IPS-18a (cell line): ENCODE results near the gene NAT10.

ENCODE experiments used
- H3K27ac ChIP-seq: one replicate; pipeline ENCODE4 v1.5.1; 2013; ENCODE audit warnings: low read length
- H3K27me3 ChIP-seq: one replicate; pipeline ENCODE4 v1.6.1; 2013; ENCODE audit warnings: mild to moderate bottlenecking, low read length; ENCODE audit not compliant: control insufficient read depth, insufficient read depth
- H3K36me3 ChIP-seq: one replicate; pipeline ENCODE4 v1.6.1; 2013; ENCODE audit warnings: low read depth, low read length; ENCODE audit not compliant: control insufficient read depth
- H3K4me1 ChIP-seq: one replicate; pipeline ENCODE4 v1.6.1; 2013; ENCODE audit warnings: low read depth, low read length; ENCODE audit not compliant: control insufficient read depth
- H3K4me3 ChIP-seq: one replicate; pipeline ENCODE4 v1.5.1; 2013; ENCODE audit warnings: low read length
- H3K9ac ChIP-seq: one replicate; pipeline ENCODE4 v1.6.1; 2013; ENCODE audit warnings: mild to moderate bottlenecking, low read length, moderate library complexity
- H3K9me3 ChIP-seq: one replicate; pipeline ENCODE4 v1.6.1; 2013; ENCODE audit warnings: low read depth, low read length; ENCODE audit not compliant: control insufficient read depth

NAT10 gene

GRCh38 chr11:34140149-34140548 is 34.7 kb downstream of the NAT10 start:
- Histone ChIP-seq H3K4me1 (no peaks in the 10 kb centered on the region), H3K36me3 (peaks cover 76% of the 10 kb centered on the region), H3K27me3 (no peaks in the 10 kb centered on the region), H3K9me3 (no peaks in the 10 kb centered on the region), H3K9ac (no peak overlapping the region), H3K27ac (no peak overlapping the region), H3K4me3 (no peak overlapping the region)

DNA sequence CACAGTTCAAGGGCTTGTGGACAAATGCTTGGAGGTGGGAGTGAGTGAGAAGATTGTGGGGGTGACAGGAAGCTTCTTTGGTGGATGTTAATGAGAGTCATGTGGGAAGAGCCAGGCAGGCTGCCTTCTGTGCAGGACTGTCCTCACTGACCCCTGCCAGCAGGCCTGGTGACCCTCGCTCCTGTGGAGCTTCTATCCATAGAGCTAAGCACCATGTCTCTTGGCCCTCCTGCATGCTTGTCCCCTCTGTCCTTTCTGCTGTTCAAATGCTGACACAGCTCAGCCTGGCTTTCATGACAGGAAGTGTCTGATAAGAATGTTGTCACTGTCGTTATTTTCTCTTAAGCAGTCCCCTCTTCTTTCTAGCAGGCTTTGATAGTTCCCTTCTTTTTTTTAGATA is 37.6 kb downstream of the NAT10 start:
- Histone ChIP-seq H3K4me1 (no peaks in the 10 kb centered on the region), H3K9me3 (no peaks in the 10 kb centered on the region), H3K36me3 (peaks cover 88% of the 10 kb centered on the region), H3K9ac (no peak overlapping the region), H3K27me3 (no peaks in the 10 kb centered on the region), H3K27ac (no peak overlapping the region), H3K4me3 (no peak overlapping the region)

DNA sequence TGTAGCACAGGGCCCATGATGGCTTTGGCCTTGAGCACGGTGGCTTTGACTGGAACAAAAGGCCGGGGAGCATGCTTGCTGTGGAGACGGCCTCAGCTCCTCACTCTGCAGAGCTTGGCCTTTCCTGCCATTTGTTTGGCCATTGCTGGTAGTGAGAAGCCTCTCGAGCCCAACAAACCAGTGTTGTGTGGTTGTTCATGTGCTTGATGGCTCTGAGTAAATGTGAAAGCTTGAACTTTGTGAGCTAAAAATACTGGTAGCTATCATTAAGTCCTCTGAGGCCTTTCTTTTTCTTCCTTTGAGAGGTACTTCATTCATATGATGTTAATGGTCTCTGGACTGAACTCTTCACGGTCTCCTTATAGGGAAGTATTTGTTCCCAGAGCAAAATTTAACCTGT is 39.6 kb downstream of the NAT10 start:
- Histone ChIP-seq H3K9ac (no peak overlapping the region), H3K27ac (no peak overlapping the region), H3K9me3 (no peaks in the 10 kb centered on the region), H3K36me3 (peaks cover 81% of the 10 kb centered on the region), H3K4me3 (no peak overlapping the region), H3K4me1 (no peaks in the 10 kb centered on the region), H3K27me3 (no peaks in the 10 kb centered on the region)

- H3K27ac ChIP-seq = no peak overlapping the region
- no peaks in the 10 kb centered on the region for H3K27me3 ChIP-seq
- no peaks in the 10 kb centered on the region for H3K4me1 ChIP-seq
- H3K9me3 ChIP-seq = no peaks in the 10 kb centered on the region
- no peak overlapping the region for H3K4me3 ChIP-seq
- H3K36me3 ChIP-seq = peaks cover 73% of the 10 kb centered on the region
- no peak overlapping the region for H3K9ac ChIP-seq
These were observed 40.5 kb downstream of the NAT10 start for GRCh38 chr11:34145847-34146381.

GRCh38 chr11:34146411-34146810 is 41.0 kb downstream of the NAT10 start:
- Histone ChIP-seq H3K36me3 (peaks cover 68% of the 10 kb centered on the region), H3K4me3 (no peak overlapping the region)

DNA sequence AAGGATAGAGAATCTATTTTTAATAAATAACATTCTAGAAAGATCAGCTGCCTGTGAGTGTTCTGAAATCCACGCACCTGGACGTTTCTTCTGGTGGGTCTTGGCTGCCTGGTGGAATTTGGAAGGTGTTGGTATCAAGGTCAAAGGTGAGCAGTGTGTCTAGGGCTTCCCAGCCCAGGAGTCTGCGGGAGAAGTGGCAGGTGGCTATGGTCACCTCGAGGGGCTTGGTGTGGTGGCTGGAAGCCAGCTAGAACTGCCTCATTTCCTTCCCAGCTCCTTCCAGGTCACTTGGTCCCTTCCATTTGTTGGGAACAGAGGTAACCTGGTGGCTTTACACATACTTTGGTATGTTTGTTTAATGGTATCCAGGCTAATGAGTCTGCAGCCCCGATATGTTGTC is 41.4 kb downstream of the NAT10 start:
- no peaks in the 10 kb centered on the region for H3K27me3 ChIP-seq
- no peak overlapping the region for H3K9ac ChIP-seq
- H3K27ac ChIP-seq = no peak overlapping the region
- peaks cover 64% of the 10 kb centered on the region for H3K36me3 ChIP-seq
- no peaks in the 10 kb centered on the region for H3K9me3 ChIP-seq
- H3K4me1 ChIP-seq = no peaks in the 10 kb centered on the region
- no peak overlapping the region for H3K4me3 ChIP-seq

More at GRCh38 chr11:34146411-34146810, 41.0 kb downstream of the NAT10 start:
- Histone ChIP-seq H3K9ac (no peak overlapping the region), H3K9me3 (no peaks in the 10 kb centered on the region), H3K27ac (no peak overlapping the region), H3K27me3 (no peaks in the 10 kb centered on the region), H3K4me1 (no peaks in the 10 kb centered on the region)

- Histone ChIP-seq H3K27ac (no peak overlapping the region), H3K9ac (no peak overlapping the region), H3K9me3 (no peaks in the 10 kb centered on the region), H3K4me1 (no peaks in the 10 kb centered on the region), H3K36me3 (peaks cover 58% of the 10 kb centered on the region), H3K4me3 (no peak overlapping the region), H3K27me3 (no peaks in the 10 kb centered on the region)
These were observed 42.2 kb downstream of the NAT10 start for GRCh38 chr11:34147581-34147980.

DNA sequence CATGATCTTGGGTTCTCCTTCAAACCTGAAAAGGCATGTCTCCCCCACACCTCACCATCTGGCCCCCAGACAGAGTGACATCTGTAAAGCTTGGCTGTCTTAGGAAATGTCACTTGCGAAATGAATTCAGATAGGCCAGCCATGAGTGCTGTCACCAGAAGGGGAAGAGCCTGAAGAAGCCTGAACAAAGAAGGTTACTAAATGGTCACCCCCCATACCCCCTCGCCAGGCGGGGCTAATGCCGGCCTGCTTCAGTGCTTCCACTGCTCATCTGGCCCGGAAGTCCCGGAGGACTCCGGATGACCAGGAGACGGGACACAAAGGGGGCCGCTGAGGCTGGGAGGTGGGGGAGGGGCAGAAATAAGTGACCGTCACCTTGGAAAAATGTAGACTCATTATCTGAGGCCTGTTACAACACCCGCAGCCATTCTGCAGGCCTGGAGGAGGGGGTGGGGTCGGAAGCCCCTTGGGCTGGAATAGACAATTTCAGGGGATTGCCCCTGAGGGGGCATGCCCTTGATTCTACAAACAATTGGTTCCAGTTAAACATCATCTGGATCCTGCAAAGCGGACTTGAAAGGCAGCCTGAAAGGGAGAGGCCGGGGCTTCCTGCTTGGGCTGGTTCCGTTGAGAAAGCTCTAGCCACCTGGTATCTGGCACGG is 43.2 kb downstream of the NAT10 start:
- Histone ChIP-seq H3K36me3 (peaks cover 51% of the 10 kb centered on the region), H3K4me1 (no peaks in the 10 kb centered on the region)

DNA sequence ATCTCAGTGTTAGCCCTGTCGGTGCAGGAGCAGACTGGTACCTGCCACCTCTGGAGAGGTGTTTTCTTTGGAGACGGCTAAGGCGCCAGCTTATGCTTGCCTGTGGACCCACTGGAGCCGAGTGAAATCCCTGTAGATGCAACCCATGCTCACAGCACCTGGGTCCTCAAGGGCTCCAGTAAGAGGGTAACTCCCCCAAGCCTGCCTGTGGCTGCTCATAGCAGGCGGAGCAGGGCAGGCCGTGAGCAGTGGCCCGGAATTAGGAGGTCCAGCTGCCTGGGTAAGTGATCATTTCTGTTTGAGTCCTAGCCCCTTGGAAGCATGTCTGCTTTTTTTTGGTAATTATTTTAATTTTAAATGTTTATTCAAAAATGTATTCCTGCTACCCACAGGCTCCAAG is 43.8 kb downstream of the NAT10 start:
- no peaks in the 10 kb centered on the region for H3K27me3 ChIP-seq
- H3K36me3 ChIP-seq = peaks cover 45% of the 10 kb centered on the region
- H3K4me3 ChIP-seq = no peak overlapping the region
- H3K4me1 ChIP-seq = no peaks in the 10 kb centered on the region
- H3K27ac ChIP-seq = no peak overlapping the region
- H3K9me3 ChIP-seq = no peaks in the 10 kb centered on the region
- H3K9ac ChIP-seq = no peak overlapping the region

More for the DNA sequence above, 43.2 kb downstream of the NAT10 start:
- Histone ChIP-seq H3K9me3 (no peaks in the 10 kb centered on the region), H3K4me3 (no peak overlapping the region), H3K9ac (no peak overlapping the region), H3K27ac (no peak overlapping the region), H3K27me3 (no peaks in the 10 kb centered on the region)

DNA sequence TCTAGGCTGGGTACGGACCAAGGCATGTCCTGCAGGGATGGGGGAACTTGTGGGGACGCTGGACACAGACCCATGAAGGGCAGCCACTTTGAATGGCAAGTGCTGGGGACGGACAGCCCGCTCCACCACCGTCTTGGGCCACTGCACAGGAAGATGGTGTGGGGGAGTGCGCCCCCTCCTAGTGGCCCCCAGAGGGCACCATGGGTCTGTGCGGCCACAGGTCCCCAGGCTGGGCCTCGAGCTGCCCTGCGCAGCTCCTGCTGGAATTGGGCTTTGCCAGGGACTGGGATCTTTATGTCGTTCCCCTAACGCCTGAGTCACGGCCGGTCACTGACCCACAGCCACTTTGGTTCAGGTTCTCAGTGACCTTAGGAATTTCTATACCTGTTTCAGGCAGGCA is 44.4 kb downstream of the NAT10 start:
- peaks cover 40% of the 10 kb centered on the region for H3K36me3 ChIP-seq

DNA sequence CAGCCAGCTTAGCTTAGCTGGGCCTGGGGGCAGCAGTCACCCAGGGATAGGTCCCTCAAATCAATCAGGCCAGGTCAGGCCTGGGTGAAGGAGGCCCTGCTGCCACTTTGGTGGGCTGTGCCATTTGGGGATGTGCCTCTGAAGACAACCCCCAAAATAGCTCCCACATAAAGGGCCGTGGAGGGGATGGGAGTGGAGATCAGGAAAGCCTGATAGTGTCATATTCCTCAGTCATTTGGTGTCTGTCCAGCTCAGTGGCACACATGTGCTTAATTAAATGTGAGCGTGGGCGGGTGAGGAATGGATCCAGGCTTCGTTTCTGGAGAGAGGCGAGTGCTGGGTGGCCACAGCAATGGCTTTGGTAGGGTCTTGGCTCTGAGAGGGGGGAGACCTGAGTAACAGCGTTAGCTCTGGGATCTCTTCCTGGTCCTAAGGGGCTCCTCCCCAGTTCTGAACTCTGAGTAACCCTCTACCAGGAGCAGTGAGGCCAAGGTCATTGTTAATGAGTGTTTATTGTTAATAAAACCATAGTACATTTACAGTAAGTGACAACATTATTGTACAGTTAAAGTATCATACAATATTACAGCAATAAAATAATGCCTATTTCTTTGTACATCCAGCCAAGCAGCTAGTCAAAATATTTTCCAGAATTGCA is 45.2 kb downstream of the NAT10 start:
- Histone ChIP-seq H3K4me3 (no peak overlapping the region), H3K27me3 (no peaks in the 10 kb centered on the region), H3K36me3 (peaks cover 31% of the 10 kb centered on the region), H3K9ac (no peak overlapping the region), H3K4me1 (no peaks in the 10 kb centered on the region), H3K9me3 (no peaks in the 10 kb centered on the region), H3K27ac (no peak overlapping the region)

More for the DNA sequence above, 44.4 kb downstream of the NAT10 start:
- Histone ChIP-seq H3K27me3 (no peaks in the 10 kb centered on the region), H3K9ac (no peak overlapping the region), H3K4me1 (no peaks in the 10 kb centered on the region), H3K4me3 (no peak overlapping the region), H3K9me3 (no peaks in the 10 kb centered on the region), H3K27ac (no peak overlapping the region)

DNA sequence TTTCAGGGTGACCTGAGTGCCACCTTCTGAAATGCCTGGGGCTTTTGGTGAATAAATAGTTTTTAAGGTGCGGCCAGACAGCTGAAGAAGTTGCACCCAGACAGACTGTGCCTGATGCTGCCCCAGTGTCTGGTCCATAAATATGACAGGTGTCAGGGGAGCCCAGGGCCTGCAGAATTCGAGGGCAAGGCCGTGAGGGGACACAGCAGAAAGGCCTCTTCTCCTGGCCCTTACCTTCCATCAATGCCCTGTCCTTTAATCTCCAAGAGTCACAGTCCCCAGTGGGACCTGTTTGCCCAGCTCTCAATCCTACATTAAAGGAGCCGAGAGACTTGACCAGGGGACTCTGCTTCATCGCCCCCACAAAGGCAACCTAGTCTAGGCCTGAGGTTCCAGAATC is 45.7 kb downstream of the NAT10 start:
- Histone ChIP-seq H3K9me3 (no peaks in the 10 kb centered on the region), H3K27me3 (no peaks in the 10 kb centered on the region), H3K9ac (no peak overlapping the region), H3K4me3 (no peak overlapping the region), H3K36me3 (peaks cover 26% of the 10 kb centered on the region), H3K27ac (no peak overlapping the region), H3K4me1 (no peaks in the 10 kb centered on the region)
